ENCODE data around the gene JARID2. TPM values are rescaled to one million over a fixed set of nuclear protein-coding genes. Genes with fewer than 3 reads are reported as not detected.

The JARID2 gene
- total RNA-seq, 1 experiment from 2014 or later: 21.0 TPM

DNA sequence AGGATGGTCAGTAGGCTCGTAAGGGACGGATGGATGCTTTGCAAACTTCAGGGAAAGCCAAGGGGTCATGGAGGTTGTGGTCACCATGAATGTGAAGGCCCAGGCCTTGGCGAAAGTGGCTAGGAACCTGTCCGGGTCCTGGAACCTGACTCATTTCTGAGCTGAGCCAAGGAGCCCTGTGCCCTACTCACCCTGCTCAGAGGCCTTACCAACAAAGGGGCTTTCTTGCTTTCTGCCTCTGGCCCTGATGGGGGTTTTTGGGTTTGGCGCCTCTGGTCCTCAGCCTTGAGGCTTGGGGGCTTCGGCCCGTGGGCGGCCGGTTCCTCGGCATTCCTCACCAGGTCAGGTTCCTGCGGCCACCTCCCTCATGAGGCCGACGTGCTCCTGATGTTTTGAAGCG, 261.9 kb downstream of the JARID2 start:
- POLR2A ChIA-PET: interaction anchor here (0.7 kb wide), 1 partner anchor 137 kb away, joined by 3 read pairs; no protein-coding TSS in a partner anchor
- TF ChIP-seq, protein P1, sequence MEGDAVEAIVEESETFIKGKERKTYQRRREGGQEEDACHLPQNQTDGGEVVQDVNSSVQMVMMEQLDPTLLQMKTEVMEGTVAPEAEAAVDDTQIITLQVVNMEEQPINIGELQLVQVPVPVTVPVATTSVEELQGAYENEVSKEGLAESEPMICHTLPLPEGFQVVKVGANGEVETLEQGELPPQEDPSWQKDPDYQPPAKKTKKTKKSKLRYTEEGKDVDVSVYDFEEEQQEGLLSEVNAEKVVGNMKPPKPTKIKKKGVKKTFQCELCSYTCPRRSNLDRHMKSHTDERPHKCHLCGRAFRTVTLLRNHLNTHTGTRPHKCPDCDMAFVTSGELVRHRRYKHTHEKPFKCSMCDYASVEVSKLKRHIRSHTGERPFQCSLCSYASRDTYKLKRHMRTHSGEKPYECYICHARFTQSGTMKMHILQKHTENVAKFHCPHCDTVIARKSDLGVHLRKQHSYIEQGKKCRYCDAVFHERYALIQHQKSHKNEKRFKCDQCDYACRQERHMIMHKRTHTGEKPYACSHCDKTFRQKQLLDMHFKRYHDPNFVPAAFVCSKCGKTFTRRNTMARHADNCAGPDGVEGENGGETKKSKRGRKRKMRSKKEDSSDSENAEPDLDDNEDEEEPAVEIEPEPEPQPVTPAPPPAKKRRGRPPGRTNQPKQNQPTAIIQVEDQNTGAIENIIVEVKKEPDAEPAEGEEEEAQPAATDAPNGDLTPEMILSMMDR (IDR thresholded peaks at IDR 0.05; ENCODE audit: unreplicated experiment): no peak
- DNase-seq (ENCODE audit: unreplicated experiment): no peak
- no TSS peak for BruUV-seq (replicated peaks)
- Mint-ChIP-seq H3K4me1 (ENCODE audit: insufficient read depth, unreplicated experiment) (peaks cover 11% of the 10 kb centered on the region), H3K36me3 (ENCODE audit: insufficient read depth, unreplicated experiment) (peaks cover 47% of the 10 kb centered on the region), H3K9me3 (ENCODE audit: unreplicated experiment) (no peaks in the 10 kb centered on the region), H3K4me3 (ENCODE audit: unreplicated experiment) (no peak overlapping the region), H3K27ac (ENCODE audit: low read depth, unreplicated experiment) (no peak overlapping the region), H3K27me3 (ENCODE audit: insufficient read depth, unreplicated experiment) (no peaks in the 10 kb centered on the region)
- CTCF ChIA-PET: interaction anchor here (1.2 kb wide), 1 partner anchor 113 kb away, joined by 4 read pairs; no protein-coding TSS in a partner anchor
- intact Hi-C loops (cut with micrococcal nuclease): no loop called here

DNA sequence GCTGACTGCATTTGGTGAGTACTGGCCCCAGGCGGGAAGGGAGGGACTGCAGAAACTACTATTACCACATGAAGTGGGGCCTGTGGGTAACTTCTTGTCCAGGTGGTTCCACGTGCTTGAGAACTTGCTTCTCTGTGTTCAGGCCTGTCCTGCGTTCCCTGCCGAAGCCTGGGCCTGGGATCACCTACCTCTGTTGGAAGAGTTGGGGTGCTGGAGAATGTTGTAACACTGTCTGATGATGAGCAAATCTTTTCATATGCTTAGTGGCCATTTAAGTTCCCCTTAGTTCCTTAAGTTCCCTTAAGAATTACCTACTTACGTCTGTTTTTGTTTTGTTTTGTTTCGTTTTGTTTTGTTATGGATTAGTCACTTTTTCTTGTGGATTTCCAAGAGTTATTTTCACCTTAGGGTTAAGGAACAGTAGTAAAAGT, 262.6 kb downstream of the JARID2 start:
- no peak for DNase-seq (ENCODE audit: unreplicated experiment)
- ChIA-PET CTCF (no interaction called here), POLR2A (interaction anchor here (0.7 kb wide), 1 partner anchor 136 kb away, joined by 3 read pairs; no protein-coding TSS in a partner anchor)
- intact Hi-C loops (cut with micrococcal nuclease): no loop called here
- peaks cover 11% of the 10 kb centered on the region for H3K4me1 Mint-ChIP-seq (ENCODE audit: insufficient read depth, unreplicated experiment)
- BruUV-seq (replicated peaks): no TSS peak
- H3K36me3 Mint-ChIP-seq (ENCODE audit: insufficient read depth, unreplicated experiment): peaks cover 52% of the 10 kb centered on the region
- no peak overlapping the region for H3K27ac Mint-ChIP-seq (ENCODE audit: low read depth, unreplicated experiment)
- H3K27me3 Mint-ChIP-seq (ENCODE audit: insufficient read depth, unreplicated experiment): no peaks in the 10 kb centered on the region
- H3K9me3 Mint-ChIP-seq (ENCODE audit: unreplicated experiment): no peaks in the 10 kb centered on the region
- no peak overlapping the region for H3K4me3 Mint-ChIP-seq (ENCODE audit: unreplicated experiment)
- TF ChIP-seq, protein P1 (IDR thresholded peaks at IDR 0.05; ENCODE audit: unreplicated experiment): no peak

DNA sequence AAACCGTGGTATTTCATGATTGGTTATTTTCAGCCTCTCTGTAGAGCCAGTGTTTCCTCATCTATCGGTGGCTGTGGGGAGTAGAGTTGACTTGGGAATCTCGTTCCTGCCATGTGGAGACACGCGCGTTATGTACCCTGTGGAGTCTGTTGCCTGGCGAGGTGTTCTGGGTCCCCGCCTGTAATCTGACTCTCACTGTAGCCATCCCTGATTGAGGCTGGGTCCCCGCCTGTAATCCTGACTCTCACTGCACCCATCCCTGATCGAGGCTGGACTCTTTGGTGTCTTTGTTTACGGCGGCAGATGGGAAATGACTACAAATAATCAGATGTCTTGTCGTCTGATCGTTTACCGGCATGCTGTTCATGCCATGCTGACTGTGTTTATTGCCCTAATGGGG, 263.1 kb downstream of the JARID2 start:
- TF ChIP-seq, protein P1 (IDR thresholded peaks at IDR 0.05; ENCODE audit: unreplicated experiment): no peak
- ChIA-PET POLR2A (no interaction called here), CTCF (no interaction called here)
- peaks cover 55% of the 10 kb centered on the region for H3K36me3 Mint-ChIP-seq (ENCODE audit: insufficient read depth, unreplicated experiment)
- peaks cover 13% of the 10 kb centered on the region for H3K4me1 Mint-ChIP-seq (ENCODE audit: insufficient read depth, unreplicated experiment)
- H3K4me3 Mint-ChIP-seq (ENCODE audit: unreplicated experiment): no peak overlapping the region
- intact Hi-C loops (cut with micrococcal nuclease): no loop called here
- no TSS peak for BruUV-seq (replicated peaks)
- H3K27me3 Mint-ChIP-seq (ENCODE audit: insufficient read depth, unreplicated experiment): no peaks in the 10 kb centered on the region
- H3K27ac Mint-ChIP-seq (ENCODE audit: low read depth, unreplicated experiment): no peak overlapping the region
- no peak for DNase-seq (ENCODE audit: unreplicated experiment)
- no peaks in the 10 kb centered on the region for H3K9me3 Mint-ChIP-seq (ENCODE audit: unreplicated experiment)

DNA sequence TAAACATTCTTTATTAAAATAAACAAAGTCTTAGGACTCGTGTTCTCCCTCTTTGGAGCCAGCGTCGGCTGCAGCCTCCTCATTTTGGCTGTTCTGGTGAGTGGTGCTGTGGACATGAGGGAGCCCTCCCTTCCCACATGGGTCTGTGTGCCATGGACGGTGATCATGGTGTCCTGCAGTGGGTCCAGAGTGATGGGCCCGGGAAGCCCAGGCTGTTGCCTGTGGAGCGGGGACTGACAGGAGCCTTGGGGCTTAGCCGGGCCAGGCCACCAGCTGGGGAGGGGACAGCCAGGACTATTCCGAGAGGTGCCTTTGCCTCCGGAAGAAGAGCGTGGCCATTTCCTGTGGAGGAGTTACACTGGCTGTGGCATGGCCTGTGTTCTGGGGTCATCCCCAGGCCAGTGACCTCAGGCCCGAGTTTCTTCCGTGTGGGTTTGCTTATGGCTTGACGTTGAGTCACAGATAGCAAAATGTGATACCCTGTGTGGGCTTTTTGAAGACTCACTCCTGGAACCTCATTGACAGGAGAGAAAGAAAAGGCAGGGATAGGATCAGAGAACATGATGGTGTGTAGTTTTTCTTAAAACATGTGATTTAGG, 263.6 kb downstream of the JARID2 start:
- no peak overlapping the region for H3K4me3 Mint-ChIP-seq (ENCODE audit: unreplicated experiment)
- intact Hi-C loops (cut with micrococcal nuclease): no loop called here
- no peaks in the 10 kb centered on the region for H3K9me3 Mint-ChIP-seq (ENCODE audit: unreplicated experiment)
- CTCF ChIA-PET: no interaction called here
- H3K36me3 Mint-ChIP-seq (ENCODE audit: insufficient read depth, unreplicated experiment): peaks cover 58% of the 10 kb centered on the region
- no peaks in the 10 kb centered on the region for H3K27me3 Mint-ChIP-seq (ENCODE audit: insufficient read depth, unreplicated experiment)
- DNase-seq (ENCODE audit: unreplicated experiment): no peak
- peaks cover 15% of the 10 kb centered on the region for H3K4me1 Mint-ChIP-seq (ENCODE audit: insufficient read depth, unreplicated experiment)
- H3K27ac Mint-ChIP-seq (ENCODE audit: low read depth, unreplicated experiment): no peak overlapping the region
- TF ChIP-seq, protein P1 (IDR thresholded peaks at IDR 0.05; ENCODE audit: unreplicated experiment): no peak
- no TSS peak for BruUV-seq (replicated peaks)
- POLR2A ChIA-PET: no interaction called here
